Activated CD8-positive, alpha-beta T cell treated with anti-CD3 and anti-CD28 coated beads, Interleukin-2, amount 10 ng/mL, durations not matched to agents 7 days and 5 days (primary cell): ENCODE results near the gene FARP2. TPM values are rescaled to one million over a fixed set of nuclear protein-coding genes. Genes with fewer than 3 reads are reported as not detected.
"Not testable (repeated sequence)": the region's sequence is repeated elsewhere in the genome, so short reads cannot be mapped to it uniquely, and the experiment has no call there.

Experiments
- ATAC-seq: fragments of 150-1000 bp; cut with Tn5 transposase; one replicate; pipeline ENCODE4 v1.10.0; 2021; ENCODE audit warnings: moderate library complexity
- CTCF ChIA-PET: fragments of 350-600 bp; sonication (Branson Sonifier 250); formaldehyde crosslinking; loops from one replicate; lab custom pipeline; 2021; ENCODE audit warnings: antibody characterized with exemption; lab: Charles Lee
- POLR2A ChIA-PET: fragments of 350-600 bp; sonication (Branson Sonifier 250); formaldehyde crosslinking; loops from one replicate; lab custom pipeline; 2021; ENCODE audit warnings: antibody characterized with exemption; lab: Charles Lee
- DNase-seq: peaks from one replicate; pipeline ENCODE4 v3.0.0-alpha.2; 2020
- H3K27ac Mint-ChIP-seq: one replicate; pipeline ENCODE4 v1.8.0; 2021; ENCODE audit warnings: mild to moderate bottlenecking, mixed read lengths
- H3K27me3 Mint-ChIP-seq: one replicate; pipeline ENCODE4 v1.8.0; 2021; ENCODE audit warnings: low read depth, mixed read lengths
- H3K36me3 Mint-ChIP-seq: one replicate; pipeline ENCODE4 v1.8.0; 2021; ENCODE audit warnings: low read depth, mixed read lengths
- H3K4me1 Mint-ChIP-seq: one replicate; pipeline ENCODE4 v1.8.0; 2021; ENCODE audit warnings: low read depth, mixed read lengths
- H3K4me3 Mint-ChIP-seq: one replicate; pipeline ENCODE4 v1.8.0; 2021; ENCODE audit warnings: mild to moderate bottlenecking, mixed read lengths
- H3K9me3 Mint-ChIP-seq: one replicate; pipeline ENCODE4 v1.8.0; 2022; ENCODE audit warnings: mixed read lengths; ENCODE audit not compliant: insufficient read depth
- total RNA-seq, 2 experiments: library from RNA; stranded (reverse); gene quantifications; one replicate each; pipeline ENCODE4 v1.2.3, GENCODE V29; 2021

The FARP2 gene
- total RNA-seq, 2 experiments from 2014 or later = 19.3 to 22.7 TPM

GRCh38 chr2:241498115-241499070, 142.3 kb downstream of the FARP2 start:
- Mint-ChIP-seq H3K4me3 (no peak overlapping the region), H3K36me3 (peaks cover 7% of the 10 kb centered on the region), H3K27ac (no peak overlapping the region), H3K9me3 (no peaks in the 10 kb centered on the region), H3K4me1 (no peaks in the 10 kb centered on the region), H3K27me3 (no peaks in the 10 kb centered on the region)
- DNase-seq = no peak
- ChIA-PET CTCF (no interaction called here), POLR2A (interaction anchor here (0.6 kb wide), 1 partner anchor 173 kb away, joined by 3 read pairs; no protein-coding TSS in a partner anchor)
- ATAC-seq = no peak

DNA sequence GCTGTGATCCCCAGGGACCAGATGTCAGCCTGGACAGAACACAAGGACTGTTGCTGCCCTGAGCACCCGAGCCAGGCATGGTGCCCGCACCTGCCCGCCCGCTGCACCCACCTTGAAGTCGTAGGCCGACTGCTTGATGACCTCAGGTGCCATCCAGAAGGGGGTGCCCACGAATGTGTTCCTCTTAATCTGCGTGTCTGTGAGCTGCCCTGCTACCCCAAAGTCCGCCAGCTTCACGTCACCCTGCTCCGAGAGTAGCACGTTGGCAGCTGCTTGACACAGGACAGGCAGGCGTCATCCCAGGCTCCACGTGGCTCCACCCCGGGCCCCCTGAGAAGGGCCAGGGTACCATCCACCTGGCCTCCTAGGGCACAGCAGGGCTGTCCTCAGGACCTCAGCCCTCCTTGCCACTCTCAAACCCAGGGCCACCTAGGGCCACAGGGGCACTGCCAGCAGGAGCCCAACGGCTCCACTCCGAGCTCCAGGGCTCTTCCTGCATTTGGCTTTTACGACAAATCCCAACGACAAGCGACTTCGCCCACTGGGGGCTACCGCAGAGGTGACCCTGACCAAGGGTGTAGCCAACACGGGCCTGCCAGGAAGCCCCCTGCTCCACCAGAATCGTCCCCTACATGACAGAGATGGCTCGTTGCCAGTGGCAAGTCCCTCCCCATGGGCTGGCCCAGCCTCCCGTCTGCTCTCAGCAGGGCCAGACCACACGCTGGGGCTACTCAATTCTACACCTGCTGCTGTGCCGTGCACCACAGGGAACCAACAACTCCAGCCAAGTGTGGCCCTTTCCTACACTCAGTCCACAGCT, 143.3 kb downstream of the FARP2 start:
- H3K27ac Mint-ChIP-seq = no peak overlapping the region
- ChIA-PET POLR2A (no interaction called here), CTCF (no interaction called here)
- H3K4me3 Mint-ChIP-seq = no peak overlapping the region
- DNase-seq (no peak), ATAC-seq (no peak)
- no peaks in the 10 kb centered on the region for H3K9me3 Mint-ChIP-seq
- H3K4me1 Mint-ChIP-seq = no peaks in the 10 kb centered on the region
- no peaks in the 10 kb centered on the region for H3K27me3 Mint-ChIP-seq
- H3K36me3 Mint-ChIP-seq = peaks cover 7% of the 10 kb centered on the region

GRCh38 chr2:241500016-241500415, 143.9 kb downstream of the FARP2 start:
- H3K27me3 Mint-ChIP-seq = no peaks in the 10 kb centered on the region
- H3K9me3 Mint-ChIP-seq = no peaks in the 10 kb centered on the region
- no peak overlapping the region for H3K27ac Mint-ChIP-seq
- no peak overlapping the region for H3K4me3 Mint-ChIP-seq
- ChIA-PET POLR2A (no interaction called here), CTCF (no interaction called here)
- no peaks in the 10 kb centered on the region for H3K4me1 Mint-ChIP-seq
- H3K36me3 Mint-ChIP-seq = peaks cover 6% of the 10 kb centered on the region
- no peak for DNase-seq
- ATAC-seq = no peak

DNA sequence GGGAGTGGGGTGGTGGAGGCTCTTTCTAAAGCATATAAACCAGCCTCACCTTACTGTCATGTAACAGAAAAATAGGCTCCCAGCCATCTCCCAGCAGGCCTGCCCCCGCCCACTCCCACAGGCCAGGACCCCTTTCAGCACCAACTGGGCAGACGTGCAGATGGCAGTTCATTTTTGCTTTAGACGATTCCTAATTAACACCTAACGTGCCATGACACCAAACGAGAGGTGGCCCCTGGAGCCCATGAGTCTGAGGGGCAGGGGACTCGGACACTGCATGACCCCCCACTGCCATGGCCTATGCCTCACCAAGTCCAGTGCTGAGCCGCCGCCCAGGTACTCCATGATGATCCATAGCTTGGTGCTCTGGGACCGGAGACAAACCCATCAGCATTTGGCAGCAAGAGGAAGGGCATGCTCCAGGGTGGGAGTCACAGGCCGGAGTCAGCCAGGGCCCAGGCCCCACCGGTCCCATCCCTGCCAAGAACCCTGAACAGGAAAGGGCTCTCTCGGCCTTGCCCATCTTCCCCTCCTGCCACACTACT, 144.4 kb downstream of the FARP2 start:
- POLR2A ChIA-PET = no interaction called here
- Mint-ChIP-seq H3K4me3 (no peak overlapping the region), H3K27me3 (no peaks in the 10 kb centered on the region), H3K27ac (no peak overlapping the region), H3K4me1 (no peaks in the 10 kb centered on the region), H3K36me3 (peaks cover under 1% of the 10 kb centered on the region), H3K9me3 (no peaks in the 10 kb centered on the region)
- ATAC-seq = no peak
- DNase-seq = no peak
- CTCF ChIA-PET = no interaction called here

DNA sequence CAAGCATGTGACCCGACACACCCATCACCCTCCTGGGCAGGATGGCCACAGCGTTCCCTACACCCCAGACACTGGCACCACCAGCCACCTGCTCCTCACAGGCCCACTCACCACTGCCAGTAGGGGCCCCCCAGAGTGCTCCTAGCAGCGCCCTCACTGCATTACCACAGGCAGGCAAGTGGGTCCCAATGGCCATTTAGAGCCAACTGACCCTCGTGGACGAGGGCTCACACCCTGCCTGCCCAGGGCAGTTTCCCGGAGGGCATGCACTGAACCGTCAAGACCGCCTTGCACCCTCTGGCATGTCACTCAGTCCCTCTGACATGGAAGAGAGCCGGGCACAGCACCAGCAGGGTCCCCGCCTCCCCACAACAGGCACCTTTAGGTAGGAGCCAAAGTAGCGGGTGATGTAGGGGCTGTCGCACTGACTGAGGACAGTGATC, 145.0 kb downstream of the FARP2 start:
- Mint-ChIP-seq H3K27me3 (no peaks in the 10 kb centered on the region), H3K4me1 (peaks cover under 1% of the 10 kb centered on the region), H3K9me3 (no peaks in the 10 kb centered on the region), H3K36me3 (no peaks in the 10 kb centered on the region), H3K27ac (no peak overlapping the region), H3K4me3 (no peak overlapping the region)
- POLR2A ChIA-PET = no interaction called here
- CTCF ChIA-PET = no interaction called here
- ATAC-seq (no peak), DNase-seq (no peak)

GRCh38 chr2:241501551-241501950, 145.5 kb downstream of the FARP2 start:
- ChIA-PET CTCF (no interaction called here), POLR2A (no interaction called here)
- Mint-ChIP-seq H3K9me3 (no peaks in the 10 kb centered on the region), H3K27ac (no peak overlapping the region), H3K4me1 (peaks cover 2% of the 10 kb centered on the region), H3K27me3 (no peaks in the 10 kb centered on the region), H3K4me3 (no peak overlapping the region), H3K36me3 (no peaks in the 10 kb centered on the region)
- no peak for ATAC-seq
- no peak for DNase-seq

DNA sequence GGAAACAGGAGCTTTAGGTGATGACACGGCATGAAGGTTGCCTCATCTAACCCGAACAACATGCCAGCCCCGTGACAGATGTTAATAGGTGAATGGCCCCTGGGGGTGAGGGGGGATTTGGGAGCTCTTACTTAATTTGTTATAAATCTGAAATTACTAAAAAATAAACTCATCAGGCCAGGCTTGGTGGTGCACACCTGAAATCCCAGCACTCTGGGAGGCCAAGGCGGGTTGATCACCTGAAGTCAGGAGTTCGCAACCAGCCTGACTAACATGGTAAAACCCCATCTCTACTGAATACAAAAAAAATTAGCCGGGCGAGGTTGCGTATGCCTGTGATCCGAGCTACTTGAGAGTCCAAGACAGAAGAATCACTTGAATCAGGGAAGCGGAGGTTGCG, 146.2 kb downstream of the FARP2 start:
- no peak for DNase-seq
- Mint-ChIP-seq H3K27me3 (no peaks in the 10 kb centered on the region), H3K4me3 (no peak overlapping the region), H3K9me3 (no peaks in the 10 kb centered on the region), H3K36me3 (peaks cover 2% of the 10 kb centered on the region), H3K4me1 (peaks cover 9% of the 10 kb centered on the region), H3K27ac (no peak overlapping the region)
- ChIA-PET CTCF (no interaction called here), POLR2A (no interaction called here)
- no peak for ATAC-seq

GRCh38 chr2:241503776-241504392, 147.8 kb downstream of the FARP2 start:
- no peak overlapping the region for H3K4me3 Mint-ChIP-seq
- no peaks in the 10 kb centered on the region for H3K9me3 Mint-ChIP-seq
- peaks cover 13% of the 10 kb centered on the region for H3K4me1 Mint-ChIP-seq
- no peak overlapping the region for H3K27ac Mint-ChIP-seq
- DNase-seq = no peak
- H3K36me3 Mint-ChIP-seq = peaks cover 2% of the 10 kb centered on the region
- ChIA-PET CTCF (no interaction called here), POLR2A (no interaction called here)
- no peak for ATAC-seq
- no peaks in the 10 kb centered on the region for H3K27me3 Mint-ChIP-seq

- ATAC-seq (no peak), DNase-seq (no peak)
- Mint-ChIP-seq H3K4me3 (no peak overlapping the region), H3K9me3 (no peaks in the 10 kb centered on the region), H3K4me1 (peaks cover 21% of the 10 kb centered on the region), H3K27ac (no peak overlapping the region), H3K27me3 (no peaks in the 10 kb centered on the region), H3K36me3 (peaks cover 2% of the 10 kb centered on the region)
- POLR2A ChIA-PET = no interaction called here
- CTCF ChIA-PET = interaction anchor here (1.4 kb wide), 1 partner anchor 11 kb away, joined by 4 read pairs; no protein-coding TSS in a partner anchor
Observed at GRCh38 chr2:241505086-241505780, 149.1 kb downstream of the FARP2 start.

GRCh38 chr2:241505781-241506201, 149.7 kb downstream of the FARP2 start:
- ATAC-seq = no peak
- no peak overlapping the region for H3K27ac Mint-ChIP-seq
- H3K4me1 Mint-ChIP-seq = peaks cover 21% of the 10 kb centered on the region
- POLR2A ChIA-PET = no interaction called here
- peaks cover 2% of the 10 kb centered on the region for H3K36me3 Mint-ChIP-seq
- no peak for DNase-seq
- no peaks in the 10 kb centered on the region for H3K9me3 Mint-ChIP-seq
- no peak overlapping the region for H3K4me3 Mint-ChIP-seq
- H3K27me3 Mint-ChIP-seq = no peaks in the 10 kb centered on the region
- CTCF ChIA-PET = interaction anchor here (1.4 kb wide), 1 partner anchor 10 kb away, joined by 4 read pairs; no protein-coding TSS in a partner anchor

DNA sequence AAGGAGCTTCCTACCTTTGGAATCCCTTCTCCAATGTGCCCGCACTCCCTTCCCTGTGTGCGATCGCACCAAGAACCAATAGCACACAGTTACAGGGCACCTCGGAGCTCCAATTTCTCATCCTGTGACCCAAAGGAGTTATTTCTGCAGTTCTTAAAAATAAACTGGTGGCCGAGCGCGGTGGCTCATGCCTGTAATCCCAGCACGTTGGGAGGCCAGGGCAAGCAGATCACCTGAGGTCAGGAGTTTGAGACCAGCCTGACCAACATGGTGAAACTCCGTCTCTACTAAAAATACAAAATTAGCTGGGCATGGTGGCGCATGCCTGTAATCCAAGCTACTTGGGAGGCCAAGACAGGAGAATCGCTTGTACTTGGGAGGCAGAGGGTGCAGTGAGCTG, 150.2 kb downstream of the FARP2 start:
- H3K4me3 Mint-ChIP-seq, CTCF ChIA-PET, H3K36me3 Mint-ChIP-seq, POLR2A ChIA-PET, ATAC-seq, DNase-seq, H3K9me3 Mint-ChIP-seq, H3K27ac Mint-ChIP-seq, H3K27me3 Mint-ChIP-seq: not testable (repeated sequence)
- peaks cover 21% of the 10 kb centered on the region for H3K4me1 Mint-ChIP-seq
